SU-DHL-6 (cell line): ENCODE measurements around the gene GPR137.

Experiments used
- H2AFZ ChIP-seq: fragments of 200-600 bp; sonication (generic); 2 replicates; pipeline ENCODE4 v1.6.1; 2014; ENCODE audit warnings: low read depth, mild to moderate bottlenecking, moderate library complexity, mixed read lengths, antibody characterized with exemption, low read length; ENCODE audit not compliant: severe bottlenecking
- H3F3A ChIP-seq: fragments of 200-600 bp; shearing (Covaris generic); 2 replicates; pipeline ENCODE4 v1.6.0; 2016; ENCODE audit warnings: antibody characterized with exemption, mild to moderate bottlenecking; ENCODE audit not compliant: insufficient read depth
- H3K27ac ChIP-seq: fragments of 200-600 bp; sonication (generic); 2 replicates; pipeline ENCODE4 v1.5.1; 2016; ENCODE audit warnings: low read depth, mild to moderate bottlenecking, low read length, moderate library complexity, mixed read lengths
- H3K27me3 ChIP-seq: fragments of 200-600 bp; sonication (generic), shearing (Covaris generic); 2 replicates; pipeline ENCODE4 v1.6.0; 2014; ENCODE audit warnings: mild to moderate bottlenecking, low read length
- H3K36me3 ChIP-seq: fragments of 200-600 bp; sonication (generic); 2 replicates; pipeline ENCODE4 v1.6.1; 2014; ENCODE audit warnings: mild to moderate bottlenecking, low read length, mixed read lengths
- H3K4me2 ChIP-seq: fragments of 300-600, 200-600 bp; shearing (Covaris generic), sonication (generic); 2 replicates; pipeline ENCODE4 v1.6.0; 2014; ENCODE audit warnings: low read length, low read depth, mild to moderate bottlenecking; ENCODE audit not compliant: poor library complexity, severe bottlenecking
- H3K4me3 ChIP-seq: fragments of 200-600 bp; sonication (generic); 2 replicates; pipeline ENCODE4 v1.5.1; 2014; ENCODE audit warnings: antibody characterized with exemption, low read length, mild to moderate bottlenecking, mixed read lengths; ENCODE audit not compliant: insufficient read depth, poor library complexity, severe bottlenecking
- H3K79me2 ChIP-seq: fragments of 200-600 bp; sonication (generic); 2 replicates; pipeline ENCODE4 v1.6.1; 2014; ENCODE audit warnings: mild to moderate bottlenecking, low read length, moderate library complexity; ENCODE audit not compliant: insufficient read depth
- H3K9ac ChIP-seq: fragments of 200-600 bp; sonication (generic); 2 replicates; pipeline ENCODE4 v1.7.0; 2014; ENCODE audit warnings: mild to moderate bottlenecking, low read length
- H3K9me2 ChIP-seq: fragments of 200-600 bp; sonication (generic); replicated peaks from 2 replicates; pipeline ENCODE4 v1.6.1; 2014; ENCODE audit warnings: low read length; ENCODE audit not compliant: insufficient read depth
- H3K9me3 ChIP-seq: fragments of 200-600 bp; sonication (generic); 2 replicates; pipeline ENCODE4 v1.6.1; 2014; ENCODE audit warnings: low read length, mixed read lengths; ENCODE audit not compliant: insufficient read depth
- H4K20me1 ChIP-seq: fragments of 200-600 bp; sonication (generic); 2 replicates; pipeline ENCODE4 v1.6.1; 2014; ENCODE audit warnings: low read depth, mild to moderate bottlenecking, antibody characterized with exemption, low read length, moderate library complexity, mixed read lengths
- CTCF ChIP-seq: fragments of 200-600 bp; sonication (generic); IDR thresholded peaks from one replicate; pipeline ENCODE4 v1.5.1; 2017; ENCODE audit warnings: antibody characterized with exemption, mild to moderate bottlenecking, low read length, moderate library complexity; ENCODE audit not compliant: insufficient read depth, poor library complexity, severe bottlenecking
- EZH2phosphoT487 ChIP-seq: fragments of 200-600 bp; sonication (generic), shearing (Covaris generic); conservative IDR thresholded peaks from 2 replicates; pipeline ENCODE4 v1.6.1; 2018; ENCODE audit warnings: mild to moderate bottlenecking, antibody characterized with exemption, low read length, moderate library complexity, mixed read lengths

GPR137 gene

GRCh38 chr11:64269540-64270220 is 16.0 kb upstream of the GPR137 start:
- H3K27me3 ChIP-seq: no peaks in the 10 kb centered on the region
- peak overlapping the region; percentile 91 for H3K4me2 ChIP-seq
- H3K9ac ChIP-seq: peak overlapping the region; percentile 92
- peak overlapping the region; percentile 88 for H3K27ac ChIP-seq
- peak overlapping the region; percentile 87 for H3K4me3 ChIP-seq
- H3K79me2 ChIP-seq: 0 out of 2 replicates have a peak, but pooled peaks cover 6% of the 10 kb centered on the region
- TF ChIP-seq CTCF: no peak
- TF ChIP-seq EZH2phosphoT487: no peak
- H4K20me1 ChIP-seq: no peaks in the 10 kb centered on the region
- peaks cover 15% of the 10 kb centered on the region; the same call in 1 of the 2 replicates for H3F3A ChIP-seq
- H2AFZ ChIP-seq: peak overlapping the region; percentile 52
- H3K36me3 ChIP-seq: no peaks in the 10 kb centered on the region
- no peaks in the 10 kb centered on the region for H3K9me3 ChIP-seq
- no peaks in the 10 kb centered on the region for H3K9me2 ChIP-seq

- Histone ChIP-seq H3F3A (peaks cover 13% of the 10 kb centered on the region; the same call in 1 of the 2 replicates), H3K36me3 (no peaks in the 10 kb centered on the region), H2AFZ (no peak overlapping the region), H3K9me2 (no peaks in the 10 kb centered on the region), H3K9me3 (no peaks in the 10 kb centered on the region), H3K9ac (no peak overlapping the region), H3K79me2 (no peaks in the 10 kb centered on the region), H3K27me3 (no peaks in the 10 kb centered on the region), H3K4me2 (no peak overlapping the region), H4K20me1 (no peaks in the 10 kb centered on the region), H3K27ac (no peak overlapping the region), H3K4me3 (no peak overlapping the region)
- TF ChIP-seq EZH2phosphoT487: no peak
- no peak for TF ChIP-seq CTCF
These were observed 10.4 kb upstream of the GPR137 start for GRCh38 chr11:64275031-64275800.

GRCh38 chr11:64275841-64276240 is 9.8 kb upstream of the GPR137 start:
- no peak for TF ChIP-seq CTCF
- no peak for TF ChIP-seq EZH2phosphoT487
- Histone ChIP-seq H3K9me2 (no peaks in the 10 kb centered on the region), H4K20me1 (no peaks in the 10 kb centered on the region), H3K36me3 (no peaks in the 10 kb centered on the region), H3K9ac (no peak overlapping the region), H2AFZ (no peak overlapping the region), H3K9me3 (no peaks in the 10 kb centered on the region), H3F3A (peaks cover 8% of the 10 kb centered on the region; the same call in 1 of the 2 replicates), H3K27me3 (no peaks in the 10 kb centered on the region), H3K79me2 (no peaks in the 10 kb centered on the region), H3K4me3 (no peak overlapping the region), H3K4me2 (no peak overlapping the region), H3K27ac (no peak overlapping the region)
